ENCODE data around the gene PDZD8.
"Not testable (repeated sequence)": the region's sequence is repeated elsewhere in the genome, so short reads cannot be mapped to it uniquely, and the experiment has no call there.

PDZD8 gene

DNA sequence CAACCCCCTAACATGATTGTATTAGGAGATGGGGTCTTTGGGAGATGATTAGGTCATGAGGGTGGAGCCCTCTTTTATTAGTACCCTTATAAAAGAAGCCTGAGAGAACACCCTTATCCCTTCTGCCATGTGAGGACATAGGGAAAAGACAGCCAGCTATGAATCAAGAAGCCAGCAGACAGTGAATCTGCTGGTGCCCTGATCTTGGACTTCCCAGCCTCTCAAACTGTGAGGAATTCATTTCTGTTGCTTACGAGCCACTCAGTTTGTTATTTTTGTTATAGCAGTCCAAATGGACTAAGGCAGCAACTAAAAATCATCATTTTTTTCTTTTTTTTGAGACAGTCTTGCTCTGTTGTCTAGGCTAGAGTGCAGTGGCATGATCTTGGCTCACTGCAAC, 74.6 kb downstream of the PDZD8 start:
- Histone ChIP-seq H3K27me3 (no peaks in the 10 kb centered on the region), H3K27ac (no peak overlapping the region), H3K36me3 (peaks cover 57% of the 10 kb centered on the region), H4K20me1 (peaks cover 11% of the 10 kb centered on the region; the same call in 1 of the 2 replicates), H3K4me3 (no peak overlapping the region), H3K4me1 (no peaks in the 10 kb centered on the region), H3K9me3 (peaks cover 60% of the 10 kb centered on the region), H3K9ac (no peak overlapping the region), H3K4me2 (no peak overlapping the region)
- TF ChIP-seq Cebpa-rat (IDR thresholded peaks at IDR 0.05): no peak

DNA sequence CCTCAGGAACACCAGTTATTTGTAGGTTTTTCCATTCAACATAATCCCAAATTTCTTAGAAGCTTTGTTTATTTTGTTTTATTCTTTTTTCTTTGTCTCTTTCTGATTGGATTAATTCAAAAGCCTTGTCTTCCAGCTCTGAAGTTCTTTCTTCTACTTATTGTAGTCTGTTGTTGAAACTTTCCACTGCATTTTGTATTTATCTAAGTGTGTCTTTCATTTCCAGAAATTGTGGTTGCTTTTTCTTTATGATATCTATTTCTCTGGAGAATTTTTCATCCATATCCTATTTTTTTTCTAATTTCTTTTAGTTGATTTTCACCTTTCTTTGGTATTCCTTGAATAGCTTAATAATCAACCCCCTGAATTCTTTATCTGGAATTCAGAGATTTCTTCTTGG, 75.8 kb downstream of the PDZD8 start:
- Histone ChIP-seq H3K4me1 (no peaks in the 10 kb centered on the region), H3K27ac (no peak overlapping the region), H3K27me3 (no peaks in the 10 kb centered on the region), H4K20me1 (peaks cover 16% of the 10 kb centered on the region; the same call in 1 of the 2 replicates), H3K36me3 (peaks cover 45% of the 10 kb centered on the region), H3K4me2 (no peak overlapping the region), H3K4me3 (no peak overlapping the region), H3K9ac (no peak overlapping the region), H3K9me3 (peaks cover 50% of the 10 kb centered on the region)
- TF ChIP-seq Cebpa-rat (IDR thresholded peaks at IDR 0.05): no peak

DNA sequence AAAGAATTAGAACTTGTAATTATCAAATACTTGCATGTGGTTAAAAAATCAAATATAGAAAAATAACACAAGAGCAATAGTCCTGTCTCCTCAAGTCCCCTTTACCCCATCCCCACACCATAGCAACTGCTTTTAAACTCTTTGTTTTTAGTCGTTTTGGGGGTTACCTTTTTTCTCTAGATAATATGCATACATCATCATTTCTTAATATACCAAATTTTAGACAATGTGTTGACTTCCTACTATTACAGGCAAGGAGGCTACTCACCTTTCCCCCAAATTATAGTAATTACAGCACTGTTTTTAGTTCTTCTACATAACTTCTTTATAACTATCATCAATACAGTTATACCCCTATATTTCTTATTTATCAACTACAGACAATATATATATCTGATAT, 77.0 kb downstream of the PDZD8 start:
- no peaks in the 10 kb centered on the region for H3K27me3 ChIP-seq
- H3K27ac ChIP-seq: no peak overlapping the region
- peaks cover 33% of the 10 kb centered on the region for H3K36me3 ChIP-seq
- H4K20me1 ChIP-seq: peaks cover 25% of the 10 kb centered on the region; the same call in 1 of the 2 replicates
- H3K4me2 ChIP-seq: no peak overlapping the region
- H3K9ac ChIP-seq: no peak overlapping the region
- no peaks in the 10 kb centered on the region for H3K4me1 ChIP-seq
- no peak for TF ChIP-seq Cebpa-rat (IDR thresholded peaks at IDR 0.05)
- H3K9me3 ChIP-seq: peaks cover 38% of the 10 kb centered on the region
- H3K4me3 ChIP-seq: no peak overlapping the region

DNA sequence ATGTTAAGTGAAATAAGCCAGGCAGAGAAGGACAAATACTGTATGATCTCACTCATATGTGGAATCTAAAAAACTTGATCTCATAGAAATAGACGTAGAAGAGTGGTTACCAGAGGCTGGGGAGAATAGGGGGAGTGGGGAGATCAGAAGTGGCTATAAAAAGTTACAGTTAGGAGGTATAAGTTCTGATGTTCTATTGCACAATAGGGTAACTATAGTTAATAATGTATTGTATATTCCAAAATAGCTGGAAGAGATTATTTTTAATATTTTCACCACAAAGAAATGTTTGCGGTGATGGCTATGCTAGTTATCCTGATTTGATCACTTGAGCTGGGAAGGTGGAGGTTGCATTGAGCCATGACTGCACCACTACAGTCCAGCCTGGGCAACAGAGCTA, 80.5 kb downstream of the PDZD8 start:
- Histone ChIP-seq H3K4me2 (no peak overlapping the region), H3K4me3 (no peak overlapping the region), H3K9me3 (peaks cover 11% of the 10 kb centered on the region), H3K9ac (no peak overlapping the region), H3K27ac (no peak overlapping the region), H3K4me1 (no peaks in the 10 kb centered on the region), H3K27me3 (no peaks in the 10 kb centered on the region), H4K20me1 (peaks cover 27% of the 10 kb centered on the region; the same call in 1 of the 2 replicates), H3K36me3 (peaks cover 30% of the 10 kb centered on the region)
- TF ChIP-seq Cebpa-rat (IDR thresholded peaks at IDR 0.05): no peak

DNA sequence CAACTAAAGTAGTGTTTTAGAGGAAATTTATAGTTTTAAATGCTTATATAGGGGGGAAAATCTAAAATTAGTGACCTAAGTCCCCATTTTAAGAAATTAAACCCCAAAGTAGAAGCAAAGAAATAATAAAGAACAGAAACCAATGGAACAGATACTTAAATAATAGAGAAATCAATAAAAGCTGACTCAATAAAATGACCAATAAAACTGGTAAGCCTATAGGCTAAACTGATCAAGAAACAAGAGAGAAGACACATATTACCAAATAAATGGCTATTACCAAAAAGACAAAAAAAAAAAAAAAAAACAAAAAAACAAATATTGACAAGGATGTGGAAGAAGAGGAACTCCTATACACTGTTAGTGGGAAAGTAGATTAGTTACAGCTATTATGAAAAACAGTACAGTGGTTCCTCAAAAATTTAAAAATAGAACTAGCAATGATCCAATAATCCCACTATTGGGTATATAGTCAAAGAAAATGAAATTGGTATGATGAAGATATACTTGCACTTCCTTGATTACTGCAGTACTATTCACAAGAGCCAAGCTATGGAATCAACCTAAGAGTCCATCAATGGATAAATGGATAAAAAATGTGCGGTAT, 81.1 kb downstream of the PDZD8 start:
- no peak for TF ChIP-seq Cebpa-rat (IDR thresholded peaks at IDR 0.05)

DNA sequence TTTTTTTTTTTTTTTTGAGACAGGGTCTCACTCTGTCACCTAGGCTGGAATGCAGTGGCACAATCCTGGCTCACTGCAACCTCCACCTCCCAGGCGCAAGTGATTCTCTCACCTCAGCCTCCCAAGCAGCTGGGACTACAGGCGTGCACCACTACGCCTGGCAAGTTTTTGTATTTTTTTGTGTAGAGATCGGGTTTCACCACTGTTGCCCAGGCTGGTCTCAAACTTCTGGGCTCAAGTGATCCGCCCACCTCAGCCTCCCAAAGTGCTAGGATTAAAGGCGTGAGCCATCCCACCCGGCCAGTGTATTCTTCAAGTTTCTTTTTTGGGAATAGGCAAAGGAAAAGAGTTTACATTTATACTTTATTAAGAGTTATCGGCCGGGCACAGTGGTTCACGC, 84.4 kb downstream of the PDZD8 start:
- Histone ChIP-seq H4K20me1 (peaks cover 16% of the 10 kb centered on the region; the same call in 1 of the 2 replicates), H3K36me3 (peaks cover 43% of the 10 kb centered on the region)
- not testable (repeated sequence) for H3K4me3 ChIP-seq, H3K4me1 ChIP-seq, H3K9ac ChIP-seq, H3K9me3 ChIP-seq, H3K27ac ChIP-seq, H3K4me2 ChIP-seq, H3K27me3 ChIP-seq

More for the DNA sequence above, 81.1 kb downstream of the PDZD8 start:
- H3K27ac ChIP-seq: no peak overlapping the region
- no peak overlapping the region for H3K4me3 ChIP-seq
- H3K36me3 ChIP-seq: peaks cover 32% of the 10 kb centered on the region
- H3K4me1 ChIP-seq: no peaks in the 10 kb centered on the region
- H3K9me3 ChIP-seq: peaks cover 5% of the 10 kb centered on the region; the same call in 1 of the 2 replicates
- no peak overlapping the region for H3K9ac ChIP-seq
- H4K20me1 ChIP-seq: peaks cover 27% of the 10 kb centered on the region; the same call in 1 of the 2 replicates
- no peaks in the 10 kb centered on the region for H3K27me3 ChIP-seq
- H3K4me2 ChIP-seq: no peak overlapping the region

DNA sequence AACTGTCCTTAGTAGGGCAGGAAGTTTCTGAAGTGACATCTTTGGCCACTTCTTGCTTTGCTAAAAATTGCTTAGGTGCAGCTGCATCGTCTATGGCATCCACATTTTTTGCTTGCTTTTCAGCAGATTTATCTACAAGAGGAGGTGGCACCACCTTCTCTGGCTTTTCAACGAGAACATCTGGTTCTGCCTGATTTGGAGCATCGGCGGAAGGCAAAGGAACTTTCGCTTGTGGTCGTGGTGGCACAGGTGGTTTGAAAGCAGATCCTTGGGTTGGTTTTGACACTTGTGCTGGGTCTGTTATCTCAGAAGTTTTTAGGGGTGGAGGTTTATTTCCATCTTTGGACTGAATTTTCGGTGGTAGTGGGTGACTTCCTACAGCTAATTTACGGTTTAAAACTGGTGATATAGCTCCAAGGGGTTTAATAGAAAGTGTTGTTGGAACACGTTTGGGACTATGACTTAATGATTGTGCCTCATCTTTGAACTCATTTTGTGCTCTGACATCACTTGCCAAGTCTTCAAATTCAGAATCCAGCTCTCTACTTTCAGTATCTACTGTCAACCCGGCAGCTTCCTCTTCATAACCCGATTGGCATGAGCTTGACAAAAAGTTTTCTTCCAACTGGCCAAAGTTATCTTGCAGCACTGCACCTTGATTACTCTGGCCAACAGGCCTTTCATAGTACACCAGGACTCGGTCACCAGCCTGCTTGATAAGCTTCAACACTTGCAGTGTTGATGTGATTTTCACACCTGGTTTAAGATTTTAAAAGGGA, 90.3 kb downstream of the PDZD8 start:
- Histone ChIP-seq H3K36me3 (peaks cover 55% of the 10 kb centered on the region), H3K27ac (no peak overlapping the region), H4K20me1 (no peaks in the 10 kb centered on the region), H3K4me1 (peaks cover 14% of the 10 kb centered on the region), H3K27me3 (no peaks in the 10 kb centered on the region), H3K9ac (no peak overlapping the region), H3K4me3 (no peak overlapping the region), H3K9me3 (no peaks in the 10 kb centered on the region), H3K4me2 (no peak overlapping the region)
- no peak for TF ChIP-seq Cebpa-rat (IDR thresholded peaks at IDR 0.05)

DNA sequence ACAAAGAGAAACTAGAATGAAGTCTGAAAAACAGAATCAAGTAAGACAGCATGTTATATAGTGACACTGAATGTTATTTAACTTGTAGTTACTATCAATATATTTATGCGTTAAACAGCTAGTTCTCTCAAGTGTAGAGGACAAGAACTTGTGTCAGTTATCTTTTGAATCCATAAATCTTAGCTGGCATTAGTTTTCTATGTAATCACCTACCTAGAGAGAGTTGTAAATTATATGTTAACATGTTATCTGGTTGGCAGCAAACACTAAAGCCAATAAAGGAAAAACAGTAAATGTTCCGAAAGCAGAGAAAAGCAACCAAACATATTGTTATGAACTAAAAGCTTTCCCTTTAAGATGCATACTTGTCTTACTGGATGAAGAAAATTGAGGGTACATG, 97.6 kb downstream of the PDZD8 start:
- Histone ChIP-seq H3K9ac (no peak overlapping the region), H4K20me1 (no peaks in the 10 kb centered on the region), H3K9me3 (no peaks in the 10 kb centered on the region)

DNA sequence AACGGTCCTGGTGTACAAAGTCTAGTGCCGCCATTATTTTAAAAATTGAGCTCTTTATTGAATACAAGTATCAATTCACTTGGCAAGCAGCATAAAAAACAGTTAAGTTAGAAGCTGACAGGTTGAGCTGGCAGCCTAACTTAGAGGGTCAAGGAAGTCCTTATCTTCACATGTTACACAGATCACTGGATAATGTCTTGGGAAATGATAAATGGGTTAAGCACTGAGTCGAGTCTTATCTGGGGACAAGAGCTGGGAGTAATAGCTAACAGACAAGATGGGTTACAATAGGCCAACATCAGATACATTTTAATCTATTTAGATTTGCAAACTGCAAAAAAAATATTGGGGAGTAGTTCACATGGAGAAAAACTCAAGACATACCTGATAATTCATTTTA, 100.1 kb downstream of the PDZD8 start:
- Histone ChIP-seq H3K36me3 (no peaks in the 10 kb centered on the region), H3K4me1 (no peaks in the 10 kb centered on the region), H3K4me3 (no peak overlapping the region), H3K27me3 (no peaks in the 10 kb centered on the region), H3K9ac (no peak overlapping the region), H3K27ac (no peak overlapping the region), H3K9me3 (no peaks in the 10 kb centered on the region), H3K4me2 (no peak overlapping the region), H4K20me1 (no peaks in the 10 kb centered on the region)
- TF ChIP-seq Cebpa-rat (IDR thresholded peaks at IDR 0.05): no peak

More for the DNA sequence above, 97.6 kb downstream of the PDZD8 start:
- no peak overlapping the region for H3K4me3 ChIP-seq
- H3K4me1 ChIP-seq: no peaks in the 10 kb centered on the region
- no peaks in the 10 kb centered on the region for H3K27me3 ChIP-seq
- no peak overlapping the region for H3K4me2 ChIP-seq
- no peak for TF ChIP-seq Cebpa-rat (IDR thresholded peaks at IDR 0.05)
- H3K27ac ChIP-seq: no peak overlapping the region
- H3K36me3 ChIP-seq: no peaks in the 10 kb centered on the region

DNA sequence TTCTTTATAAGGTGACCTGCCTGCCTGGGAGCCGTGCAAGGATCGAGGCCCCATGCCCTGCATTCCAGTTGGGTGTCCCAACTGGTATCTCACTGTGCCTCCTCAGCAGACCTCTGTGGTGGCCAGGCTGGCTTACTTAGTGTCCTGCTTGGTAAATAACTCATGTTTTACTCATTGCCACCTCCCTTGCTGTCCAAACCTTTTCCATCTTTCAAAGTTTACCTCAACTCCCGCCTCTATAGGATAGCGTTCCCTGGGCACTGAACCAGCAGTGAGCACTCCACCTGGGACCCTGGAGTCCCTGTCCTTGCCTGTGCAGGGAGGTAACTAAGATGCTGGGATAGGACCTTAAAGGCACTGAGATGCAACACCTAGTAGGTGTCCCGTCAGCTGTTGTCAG, 100.7 kb downstream of the PDZD8 start:
- H3K36me3 ChIP-seq: no peaks in the 10 kb centered on the region
- no peak for TF ChIP-seq Cebpa-rat (IDR thresholded peaks at IDR 0.05)

More for the DNA sequence above, 100.7 kb downstream of the PDZD8 start:
- H3K4me2 ChIP-seq: no peak overlapping the region
- no peaks in the 10 kb centered on the region for H3K4me1 ChIP-seq
- H3K4me3 ChIP-seq: no peak overlapping the region
- no peak overlapping the region for H3K9ac ChIP-seq
- H4K20me1 ChIP-seq: no peaks in the 10 kb centered on the region
- no peak overlapping the region for H3K27ac ChIP-seq
- no peaks in the 10 kb centered on the region for H3K9me3 ChIP-seq
- H3K27me3 ChIP-seq: no peaks in the 10 kb centered on the region

All from BLaER1 (cell line).